ENCODE results near the gene FSTL3. TPM values are rescaled to one million over a fixed set of nuclear protein-coding genes. Genes with fewer than 3 reads are reported as not detected.
A peak's percentile ranks its signal among the peaks of the same experiment; 100 is the strongest.

FSTL3 gene
- total and polyA plus RNA-seq, 2 of the 13 experiments (the other 11 are each of a cell fraction or from before 2014, with no cell fraction given) = 13.5 to 15.6 TPM

DNA sequence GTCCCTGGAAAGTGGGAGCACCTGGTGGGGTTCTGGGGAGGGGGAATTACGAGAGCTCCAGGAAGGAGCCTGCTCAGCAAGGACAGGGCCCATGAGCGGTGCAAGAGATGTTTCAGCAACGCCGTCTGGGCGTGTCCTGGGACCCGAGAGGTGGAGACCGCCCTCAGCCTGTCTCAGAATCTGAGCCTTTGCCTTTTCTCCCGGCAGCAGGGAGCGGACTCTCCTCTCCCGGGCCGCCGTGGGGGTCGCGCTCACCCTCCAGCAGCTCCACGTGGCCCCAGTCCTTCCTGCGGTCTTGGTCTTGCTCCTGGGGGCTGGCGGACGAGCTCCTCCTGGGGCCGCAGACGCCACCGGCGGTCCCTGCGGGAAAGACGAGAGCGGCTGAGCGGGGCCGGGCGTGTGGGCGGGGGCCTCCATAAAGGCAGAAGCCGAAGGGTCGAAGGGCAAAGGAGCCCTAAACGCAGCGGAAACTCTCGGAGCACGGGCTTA lies 43.6 kb upstream of the FSTL3 start (continued):
- TF ChIP-seq PBX2 (CRISPR knock-in tag; IDR thresholded peaks at IDR 0.05) (no peak), AKAP8 (CRISPR knock-in tag; IDR thresholded peaks at IDR 0.05) (0 out of 2 replicates have a peak, but pooled peaks have one; percentile 33), ARNT2 (CRISPR knock-in tag; IDR thresholded peaks at IDR 0.05; ENCODE audit: low read depth) (no peak; the same call in 1 of the 2 replicates), ZNF24 (IDR thresholded peaks at IDR 0.05) (no peak), TAF1 (CRISPR knock-in tag; IDR thresholded peaks at IDR 0.05) (peak; percentile 52; the same call in 1 of the 2 replicates), ZNF670 (CRISPR knock-in tag; IDR thresholded peaks at IDR 0.05; ENCODE audit: borderline replicate concordance) (no peak), ZNF142 (CRISPR knock-in tag; IDR thresholded peaks at IDR 0.05) (no peak), ATF7-NPFF (CRISPR knock-in tag; IDR thresholded peaks at IDR 0.05; ENCODE audit: low read depth) (no peak), ZNF543 (CRISPR knock-in tag; IDR thresholded peaks at IDR 0.05) (no peak), ZNF552 (CRISPR knock-in tag; IDR thresholded peaks at IDR 0.05; ENCODE audit: borderline replicate concordance) (no peak), HCFC1 (IDR thresholded peaks at IDR 0.05; ENCODE audit: low read depth, low read length) (0 out of 2 replicates have a peak, but pooled peaks have one; percentile 16), ZFP82 (CRISPR knock-in tag; IDR thresholded peaks at IDR 0.05; ENCODE audit: borderline replicate concordance) (0 out of 2 replicates have a peak, but pooled peaks have one; percentile 7), ZNF136 (CRISPR knock-in tag; IDR thresholded peaks at IDR 0.05; ENCODE audit: low read depth) (no peak)
- TF ChIP-seq, protein P1, sequence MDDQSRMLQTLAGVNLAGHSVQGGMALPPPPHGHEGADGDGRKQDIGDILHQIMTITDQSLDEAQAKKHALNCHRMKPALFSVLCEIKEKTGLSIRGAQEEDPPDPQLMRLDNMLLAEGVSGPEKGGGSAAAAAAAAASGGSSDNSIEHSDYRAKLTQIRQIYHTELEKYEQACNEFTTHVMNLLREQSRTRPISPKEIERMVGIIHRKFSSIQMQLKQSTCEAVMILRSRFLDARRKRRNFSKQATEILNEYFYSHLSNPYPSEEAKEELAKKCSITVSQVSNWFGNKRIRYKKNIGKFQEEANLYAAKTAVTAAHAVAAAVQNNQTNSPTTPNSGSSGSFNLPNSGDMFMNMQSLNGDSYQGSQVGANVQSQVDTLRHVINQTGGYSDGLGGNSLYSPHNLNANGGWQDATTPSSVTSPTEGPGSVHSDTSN (CRISPR knock-in tag; IDR thresholded peaks at IDR 0.05; ENCODE audit: borderline replicate concordance) = no peak
- TF ChIP-seq, protein P2, sequence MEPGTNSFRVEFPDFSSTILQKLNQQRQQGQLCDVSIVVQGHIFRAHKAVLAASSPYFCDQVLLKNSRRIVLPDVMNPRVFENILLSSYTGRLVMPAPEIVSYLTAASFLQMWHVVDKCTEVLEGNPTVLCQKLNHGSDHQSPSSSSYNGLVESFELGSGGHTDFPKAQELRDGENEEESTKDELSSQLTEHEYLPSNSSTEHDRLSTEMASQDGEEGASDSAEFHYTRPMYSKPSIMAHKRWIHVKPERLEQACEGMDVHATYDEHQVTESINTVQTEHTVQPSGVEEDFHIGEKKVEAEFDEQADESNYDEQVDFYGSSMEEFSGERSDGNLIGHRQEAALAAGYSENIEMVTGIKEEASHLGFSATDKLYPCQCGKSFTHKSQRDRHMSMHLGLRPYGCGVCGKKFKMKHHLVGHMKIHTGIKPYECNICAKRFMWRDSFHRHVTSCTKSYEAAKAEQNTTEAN (CRISPR knock-in tag; conservative IDR thresholded peaks at IDR 0.05) = no peak

All from HepG2 (cell line).